GM12878 (cell line): Measurements from ENCODE around the gene SMOC1.

Experiments
- BHLHE40 ChIP-seq, 2 experiments: fragments of 450-650 bp in 1 of 2; IDR thresholded peaks; 2 replicates each; pipeline ENCODE4 v1.6.1; 2011 to 2017; ENCODE audit warnings: low read depth in 2 of 2, borderline replicate concordance in 1 of 2, improper control_type of control experiment in 1 of 2, low read length in 1 of 2, mild to moderate bottlenecking in 1 of 2
- CHD2 ChIP-seq: IDR thresholded peaks from 2 replicates; pipeline ENCODE4 v1.6.1; 2011; ENCODE audit warnings: low read depth, low read length, improper control_type of control experiment, borderline replicate concordance
- CTCF ChIP-seq, 3 experiments: IDR thresholded peaks in 2 of 3; conservative IDR thresholded peaks in 1 of 3; 2 replicates each; pipeline ENCODE4 v1.5.1; 2011; ENCODE audit warnings: low read depth in 3 of 3, low read length in 3 of 3, mild to moderate bottlenecking in 3 of 3, control low read depth in 2 of 3, moderate library complexity in 2 of 3, inconsistent platforms in 1 of 3, mixed read lengths in 1 of 3; ENCODE audit not compliant: control insufficient read depth in 2 of 3, insufficient read depth in 1 of 3; ENCODE audit errors: extremely low read depth in 1 of 3
- EGR1 ChIP-seq, 2 experiments: IDR thresholded peaks; 1 replicate in 1 of 2; 2 replicates in 1 of 2; pipeline ENCODE4 v1.6.1; 2011 to 2012; ENCODE audit warnings: low read depth in 2 of 2, low read length in 2 of 2, borderline replicate concordance in 1 of 2, mild to moderate bottlenecking in 1 of 2, moderate library complexity in 1 of 2
- FOXK2 ChIP-seq: fragments of 450-650 bp; IDR thresholded peaks from 2 replicates; pipeline ENCODE4 v1.6.1; 2017; ENCODE audit warnings: mild to moderate bottlenecking, moderate library complexity
- JUNB ChIP-seq: IDR thresholded peaks from 2 replicates; pipeline ENCODE4 v1.6.1; 2016; ENCODE audit warnings: antibody characterized with exemption, mild to moderate bottlenecking
- KDM1A ChIP-seq: fragments of 200-600 bp; sonication (generic); IDR thresholded peaks from 2 replicates; pipeline ENCODE4 v1.6.1; 2016; ENCODE audit warnings: borderline replicate concordance
- MEF2A ChIP-seq: IDR thresholded peaks from 2 replicates; pipeline ENCODE4 v1.6.1; 2011; ENCODE audit warnings: low read depth, mild to moderate bottlenecking, low read length, moderate library complexity; ENCODE audit not compliant: insufficient read depth
- POLR2A ChIP-seq: IDR thresholded peaks from 2 replicates; pipeline ENCODE4 v1.6.1; 2011; ENCODE audit warnings: low read depth, mild to moderate bottlenecking, low read length
- POLR2AphosphoS5 ChIP-seq: IDR thresholded peaks from 2 replicates; pipeline ENCODE4 v1.6.1; 2011; ENCODE audit warnings: mild to moderate bottlenecking, low read length, inconsistent platforms
- STAT3 ChIP-seq: IDR thresholded peaks from 2 replicates; pipeline ENCODE4 v1.6.1; 2011; ENCODE audit warnings: low read depth, low read length, improper control_type of control experiment
- TF ChIP-seq, protein P1 (sequence below): IDR thresholded peaks from 2 replicates; pipeline ENCODE4 v1.6.1; 2012; ENCODE audit warnings: mild to moderate bottlenecking, low read depth, low read length

DNA sequence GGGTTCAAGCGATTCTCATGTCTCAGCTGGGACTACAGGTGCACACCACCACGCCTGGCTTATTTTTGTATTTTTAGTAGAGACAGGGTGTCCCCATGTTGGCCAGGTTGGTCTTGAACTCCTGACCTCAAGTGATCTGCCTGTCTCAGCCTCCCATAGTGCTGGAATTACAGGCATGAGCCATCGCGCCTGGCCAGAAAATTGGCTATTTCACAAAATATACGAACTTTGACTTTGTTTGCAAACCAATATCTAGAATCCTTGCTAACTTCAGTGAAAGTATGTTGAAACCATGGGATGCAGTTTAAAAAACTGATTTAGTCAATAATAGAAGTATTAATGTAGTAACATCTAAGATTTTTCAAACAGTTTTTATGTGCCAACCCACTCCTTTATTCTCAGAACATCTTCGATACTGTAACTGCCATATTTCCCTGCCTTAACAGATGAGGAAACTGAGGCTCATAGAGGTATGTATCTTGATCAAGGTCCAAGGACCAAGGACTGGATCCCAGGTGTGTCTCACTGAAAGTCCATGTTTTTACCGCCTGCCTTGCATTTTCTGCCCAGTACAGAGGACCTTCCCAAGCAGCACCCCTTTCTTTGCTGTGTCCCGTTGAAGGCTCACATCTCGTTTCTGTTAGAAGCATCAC lies 54.5 kb downstream of the SMOC1 start:
- TF ChIP-seq STAT3 (no peak), CTCF (IDR thresholded peaks at IDR 0.05 in 2 of 3, conservative IDR thresholded peaks at IDR 0.05 in 1 of 3; ENCODE audit: control insufficient read depth in 2 of 3, extremely low read depth in 1 of 3, insufficient read depth in 1 of 3, low read depth in 3 of 3, low read length in 3 of 3) (no peak), CHD2 (no peak), BHLHE40 (IDR thresholded peaks at IDR 0.05; ENCODE audit: borderline replicate concordance in 1 of 2, low read depth in 2 of 2, low read length in 1 of 2) (no peak), KDM1A (no peak), POLR2AphosphoS5 (no peak), JUNB (no peak), FOXK2 (no peak), POLR2A (no peak), MEF2A (no peak), EGR1 (IDR thresholded peaks at IDR 0.05; ENCODE audit: borderline replicate concordance in 1 of 2, low read depth in 2 of 2, low read length in 2 of 2) (no peak)
- TF ChIP-seq, protein P1, sequence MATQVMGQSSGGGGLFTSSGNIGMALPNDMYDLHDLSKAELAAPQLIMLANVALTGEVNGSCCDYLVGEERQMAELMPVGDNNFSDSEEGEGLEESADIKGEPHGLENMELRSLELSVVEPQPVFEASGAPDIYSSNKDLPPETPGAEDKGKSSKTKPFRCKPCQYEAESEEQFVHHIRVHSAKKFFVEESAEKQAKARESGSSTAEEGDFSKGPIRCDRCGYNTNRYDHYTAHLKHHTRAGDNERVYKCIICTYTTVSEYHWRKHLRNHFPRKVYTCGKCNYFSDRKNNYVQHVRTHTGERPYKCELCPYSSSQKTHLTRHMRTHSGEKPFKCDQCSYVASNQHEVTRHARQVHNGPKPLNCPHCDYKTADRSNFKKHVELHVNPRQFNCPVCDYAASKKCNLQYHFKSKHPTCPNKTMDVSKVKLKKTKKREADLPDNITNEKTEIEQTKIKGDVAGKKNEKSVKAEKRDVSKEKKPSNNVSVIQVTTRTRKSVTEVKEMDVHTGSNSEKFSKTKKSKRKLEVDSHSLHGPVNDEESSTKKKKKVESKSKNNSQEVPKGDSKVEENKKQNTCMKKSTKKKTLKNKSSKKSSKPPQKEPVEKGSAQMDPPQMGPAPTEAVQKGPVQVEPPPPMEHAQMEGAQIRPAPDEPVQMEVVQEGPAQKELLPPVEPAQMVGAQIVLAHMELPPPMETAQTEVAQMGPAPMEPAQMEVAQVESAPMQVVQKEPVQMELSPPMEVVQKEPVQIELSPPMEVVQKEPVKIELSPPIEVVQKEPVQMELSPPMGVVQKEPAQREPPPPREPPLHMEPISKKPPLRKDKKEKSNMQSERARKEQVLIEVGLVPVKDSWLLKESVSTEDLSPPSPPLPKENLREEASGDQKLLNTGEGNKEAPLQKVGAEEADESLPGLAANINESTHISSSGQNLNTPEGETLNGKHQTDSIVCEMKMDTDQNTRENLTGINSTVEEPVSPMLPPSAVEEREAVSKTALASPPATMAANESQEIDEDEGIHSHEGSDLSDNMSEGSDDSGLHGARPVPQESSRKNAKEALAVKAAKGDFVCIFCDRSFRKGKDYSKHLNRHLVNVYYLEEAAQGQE = no peak
